AG04450 (cell line): Measurements from ENCODE around the gene MIB1. TPM values are rescaled to one million over a fixed set of nuclear protein-coding genes. Genes with fewer than 3 reads are reported as not detected.
A peak's percentile ranks its signal among the peaks of the same experiment; 100 is the strongest.

ENCODE experiments used
- CTCF ChIA-PET: fragments of 300-600, 350-600 bp; formaldehyde crosslinking; extraction: SDS; loops from one replicate; lab custom pipeline; 2022; ENCODE audit warnings: antibody characterized with exemption, inconsistent platforms; lab: Charles Lee
- POLR2A ChIA-PET: fragments of 350-600 bp; formaldehyde crosslinking; extraction: SDS; loops from one replicate; lab custom pipeline; 2021; ENCODE audit warnings: antibody characterized with exemption, inconsistent platforms; lab: Yijun Ruan, JAX
- DNase-seq: peaks from one replicate; pipeline ENCODE4 v3.0.0-alpha.2; 2011; ENCODE audit warnings: low read depth, low spot score
- H3K27ac ChIP-seq: one replicate; pipeline ENCODE4 v1.5.1; 2012; ENCODE audit warnings: low read depth, low read length, control low read depth
- H3K27me3 ChIP-seq: one replicate; pipeline ENCODE4 v1.6.0; 2012; ENCODE audit warnings: low read length; ENCODE audit not compliant: control insufficient read depth, insufficient read depth
- H3K4me3 ChIP-seq: 2 replicates; pipeline ENCODE4 v1.5.1; 2011; ENCODE audit warnings: mild to moderate bottlenecking, low read depth, low read length, control low read depth
- H3K9me3 ChIP-seq: 2 replicates; pipeline ENCODE4 v1.5.1; 2012; ENCODE audit warnings: low read length; ENCODE audit not compliant: control insufficient read depth, insufficient read depth
- CTCF ChIP-seq: IDR thresholded peaks from 2 replicates; pipeline ENCODE4 v1.5.1; 2011; ENCODE audit warnings: low read depth, low read length, control low read depth, inconsistent platforms
- polyA plus RNA-seq: library from polyadenylated mRNA; depleted of rRNA; stranded (reverse); fragments of >200 nt; gene quantifications from 2 replicates; pipeline ENCODE4 v1.2.3, GENCODE V29; 2011

The MIB1 gene
- polyA plus RNA-seq, 1 experiment = 25.3 TPM

GRCh38 chr18:21897811-21898210 lies 157.2 kb downstream of the MIB1 start:
- CTCF ChIA-PET = interaction anchor here (0.5 to 1.8 kb wide), 8 partner anchors 8 to 665 kb away, joined by 3 to 5 read pairs (median 3); no protein-coding TSS in a partner anchor
- peaks cover 2% of the 10 kb centered on the region for H3K27me3 ChIP-seq
- no peaks in the 10 kb centered on the region for H3K9me3 ChIP-seq
- no peak for DNase-seq
- TF ChIP-seq CTCF = peak; percentile 86
- no peak overlapping the region for H3K4me3 ChIP-seq
- no peak overlapping the region for H3K27ac ChIP-seq
- POLR2A ChIA-PET = no interaction called here

GRCh38 chr18:21900605-21901352 lies 160.2 kb downstream of the MIB1 start:
- no peak for DNase-seq

GRCh38 chr18:21901423-21901945 lies 160.9 kb downstream of the MIB1 start:
- no peak for DNase-seq
- TF ChIP-seq CTCF = no peak
- Histone ChIP-seq H3K27ac (no peak overlapping the region), H3K27me3 (peaks cover 16% of the 10 kb centered on the region), H3K9me3 (no peaks in the 10 kb centered on the region), H3K4me3 (no peak overlapping the region)
- ChIA-PET POLR2A (no interaction called here), CTCF (interaction anchor here (1.2 kb wide), 1 partner anchor 54 kb away, joined by 4 read pairs; no protein-coding TSS in a partner anchor)

More at GRCh38 chr18:21900605-21901352, 160.2 kb downstream of the MIB1 start:
- H3K9me3 ChIP-seq = no peaks in the 10 kb centered on the region
- H3K27me3 ChIP-seq = peaks cover 18% of the 10 kb centered on the region
- TF ChIP-seq CTCF = no peak
- POLR2A ChIA-PET = no interaction called here
- H3K4me3 ChIP-seq = no peak overlapping the region
- no peak overlapping the region for H3K27ac ChIP-seq
- CTCF ChIA-PET = interaction anchor here (1.2 kb wide), 1 partner anchor 54 kb away, joined by 4 read pairs; no protein-coding TSS in a partner anchor

- no peak overlapping the region for H3K4me3 ChIP-seq
- TF ChIP-seq CTCF = no peak
- POLR2A ChIA-PET = no interaction called here
These were observed 163.1 kb downstream of the MIB1 start for GRCh38 chr18:21903709-21904108.

GRCh38 chr18:21904856-21905255 lies 164.3 kb downstream of the MIB1 start:
- CTCF ChIA-PET = no interaction called here
- Histone ChIP-seq H3K4me3 (no peak overlapping the region), H3K27me3 (peaks cover 16% of the 10 kb centered on the region), H3K9me3 (no peaks in the 10 kb centered on the region), H3K27ac (no peak overlapping the region)
- TF ChIP-seq CTCF = no peak
- POLR2A ChIA-PET = no interaction called here
- no peak for DNase-seq

More at GRCh38 chr18:21903709-21904108, 163.1 kb downstream of the MIB1 start:
- Histone ChIP-seq H3K9me3 (no peaks in the 10 kb centered on the region), H3K27me3 (peaks cover 16% of the 10 kb centered on the region), H3K27ac (no peak overlapping the region)
- DNase-seq = no peak
- CTCF ChIA-PET = no interaction called here
